ENCODE data around the gene IL9. TPM values are rescaled to one million over a fixed set of nuclear protein-coding genes. Genes with fewer than 3 reads are reported as not detected.

The IL9 gene
- total RNA-seq, 4 donors from 2014 or later: not detected

DNA sequence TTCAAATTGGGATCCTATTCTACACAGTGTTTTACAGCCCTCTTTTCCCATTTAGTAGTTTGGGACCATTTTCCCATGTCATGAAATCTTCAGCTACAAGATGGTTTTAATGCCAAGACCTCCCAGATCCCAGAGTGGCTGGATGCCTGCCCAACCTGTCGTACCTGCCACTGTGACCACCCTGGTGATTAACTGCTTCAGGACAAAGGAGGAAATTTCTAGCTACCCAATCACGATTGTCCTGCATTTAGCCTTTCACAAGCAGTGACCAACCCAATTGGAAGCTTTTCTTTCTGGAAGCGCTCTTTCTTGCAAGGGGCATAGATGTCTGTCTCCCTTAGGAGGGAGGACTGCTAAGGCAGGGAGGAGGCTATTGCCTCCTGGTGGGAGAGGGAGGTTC, 13.8 kb downstream of the IL9 start:
- H3K9me3 ChIP-seq: no peaks in the 10 kb centered on the region
- H3K4me3 ChIP-seq: no peak overlapping the region
- no peak overlapping the region for H3K27ac ChIP-seq
- intact Hi-C loops (cut with DNase I): no loop called here
- peaks cover 0 to 41% (median 1%) of the 10 kb centered on the region in 4 donors for H3K27me3 ChIP-seq
- TF ChIP-seq POLR2A (IDR thresholded peaks at IDR 0.05): no peak
- no peak for TF ChIP-seq CTCF (IDR thresholded peaks at IDR 0.05)
- H3K4me1 ChIP-seq: peaks cover 0 to 6% (median 0%) of the 10 kb centered on the region in 3 donors
- 44 to 53% methylated on average over 3 of the region's 3 CpGs for WGBS, 2 donors
- no peak for DNase-seq
- no peaks in the 10 kb centered on the region for H3K36me3 ChIP-seq

DNA sequence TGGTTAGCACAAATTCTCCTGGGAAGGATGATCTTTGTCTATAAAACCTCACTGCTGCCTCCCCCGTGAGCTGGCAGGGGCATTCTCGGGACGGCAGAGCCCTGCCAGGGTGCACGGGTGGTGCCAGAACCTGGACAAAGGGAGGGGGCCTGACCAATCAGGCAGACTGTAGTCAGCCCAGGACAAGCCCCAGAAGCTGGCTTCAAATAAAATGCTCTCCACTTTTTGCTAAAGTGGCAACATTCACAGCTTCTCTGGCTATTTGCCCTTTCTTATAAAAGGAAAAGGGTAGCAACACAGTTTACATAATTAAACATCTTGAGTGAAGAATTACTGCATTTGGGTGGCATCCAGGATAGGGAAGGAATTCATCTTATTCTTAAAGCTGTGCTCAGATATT, 14.4 kb downstream of the IL9 start:
- intact Hi-C loops (cut with DNase I): no loop called here
- no peak for DNase-seq

GRCh38 chr5:135880801-135881200, 14.8 kb downstream of the IL9 start:
- H3K27ac ChIP-seq: no peak overlapping the region
- WGBS, 2 donors: 56 to 66% methylated on average over 4 to 7 of the region's 7 CpGs
- no peaks in the 10 kb centered on the region for H3K36me3 ChIP-seq
- H3K9me3 ChIP-seq: no peaks in the 10 kb centered on the region
- intact Hi-C loops (cut with DNase I): no loop called here
- H3K27me3 ChIP-seq: peaks cover 0 to 41% (median 1%) of the 10 kb centered on the region in 4 donors
- H3K4me3 ChIP-seq: no peak overlapping the region
- peaks cover 0 to 6% (median 0%) of the 10 kb centered on the region in 3 donors for H3K4me1 ChIP-seq
- no peak for DNase-seq
- TF ChIP-seq POLR2A (IDR thresholded peaks at IDR 0.05) (no peak), CTCF (IDR thresholded peaks at IDR 0.05) (no peak)

More for the DNA sequence above, 14.4 kb downstream of the IL9 start:
- 29% methylated on average over 4 of the region's 4 CpGs; no CpG with 5 or more reads in 1 of the 2 donors for WGBS, 2 donors
- Histone ChIP-seq H3K4me1 (peaks cover 0 to 6% (median 0%) of the 10 kb centered on the region in 3 donors), H3K36me3 (no peaks in the 10 kb centered on the region), H3K4me3 (no peak overlapping the region), H3K27me3 (peaks cover 0 to 41% (median 1%) of the 10 kb centered on the region in 4 donors), H3K27ac (no peak overlapping the region), H3K9me3 (no peaks in the 10 kb centered on the region)
- no peak for TF ChIP-seq CTCF (IDR thresholded peaks at IDR 0.05)
- TF ChIP-seq POLR2A (IDR thresholded peaks at IDR 0.05): no peak

DNA sequence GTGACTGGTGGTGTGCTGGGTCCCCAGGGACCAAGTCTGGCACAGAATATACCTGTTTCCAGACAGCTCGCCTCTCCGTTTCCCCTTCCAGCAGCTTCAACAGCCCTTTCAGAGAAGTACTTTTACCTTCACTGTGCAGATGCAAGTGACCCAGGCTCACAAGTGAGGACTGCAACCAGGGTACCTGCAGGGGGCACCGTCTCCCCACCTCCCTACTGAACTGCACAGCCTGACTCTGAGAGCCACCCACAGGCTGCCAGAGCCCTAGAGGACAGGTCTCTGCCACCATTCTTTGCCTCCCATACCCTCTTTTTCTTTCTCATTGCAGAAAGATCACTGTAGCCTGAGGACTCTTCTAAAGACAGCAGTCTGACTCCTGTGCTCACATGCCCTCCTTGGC, 15.4 kb downstream of the IL9 start:
- Histone ChIP-seq H3K36me3 (no peaks in the 10 kb centered on the region), H3K27ac (no peak overlapping the region), H3K9me3 (no peaks in the 10 kb centered on the region), H3K4me1 (peaks cover 0 to 6% (median 0%) of the 10 kb centered on the region in 3 donors), H3K27me3 (peaks cover 0 to 36% (median 1%) of the 10 kb centered on the region in 4 donors), H3K4me3 (no peak overlapping the region)
- no peak for TF ChIP-seq CTCF (IDR thresholded peaks at IDR 0.05)
- TF ChIP-seq POLR2A (IDR thresholded peaks at IDR 0.05): no peak
- no peak for DNase-seq
- 66 to 71% methylated on average over 3 of the region's 3 CpGs for WGBS, 2 donors
- intact Hi-C loops (cut with DNase I): no loop called here

GRCh38 chr5:135879591-135879990, 16.1 kb downstream of the IL9 start:
- WGBS, 2 donors: 92% methylated on average over 2 to 3 of the region's 3 CpGs
- intact Hi-C loops (cut with DNase I): no loop called here
- Histone ChIP-seq H3K36me3 (no peaks in the 10 kb centered on the region), H3K9me3 (no peaks in the 10 kb centered on the region), H3K27me3 (peaks cover 0 to 29% (median 1%) of the 10 kb centered on the region in 4 donors), H3K4me1 (peaks cover 0 to 6% (median 0%) of the 10 kb centered on the region in 3 donors), H3K4me3 (no peak overlapping the region), H3K27ac (no peak overlapping the region)
- DNase-seq: no peak
- TF ChIP-seq POLR2A (IDR thresholded peaks at IDR 0.05) (no peak), CTCF (IDR thresholded peaks at IDR 0.05) (no peak)
